HL-60/S4 treated with retinoic acid at 250 ng/mL for 4 days and 3 days (cell line): Measurements from ENCODE around the gene LYL1.

Source experiments
- in situ Hi-C: fragments of 300-500 bp; cut with MboI; formaldehyde crosslinking; loops from 2 replicates; pipeline ENCODE4 v1.7.0; 2022; ENCODE audit warnings: low sequenced_read_pairs

The LYL1 gene

DNA sequence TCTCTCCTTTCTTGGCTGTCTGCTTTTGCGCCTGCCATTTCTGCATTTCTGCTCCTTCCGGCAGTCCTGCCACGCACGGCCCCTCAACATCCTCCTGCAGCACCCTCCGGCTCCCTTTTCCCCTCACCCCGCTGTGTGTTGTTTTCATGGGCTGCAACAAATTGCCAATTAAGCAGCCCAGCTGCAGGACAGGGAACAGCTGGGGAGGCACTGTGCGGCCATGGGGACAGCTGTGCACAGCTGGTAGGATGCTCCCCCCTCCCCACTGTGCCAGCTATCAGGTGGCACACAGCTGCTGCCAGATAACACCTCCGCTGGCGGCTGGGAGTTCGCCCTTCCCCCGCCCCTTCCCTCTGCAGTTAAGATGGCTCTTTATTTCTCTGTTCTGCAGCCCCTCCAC, 25.4 kb downstream of the LYL1 start:
- in situ Hi-C loops, result no loop called here

GRCh38 chr19:13076787-13077186, 25.9 kb downstream of the LYL1 start:
- in situ Hi-C loops, result no loop called here

DNA sequence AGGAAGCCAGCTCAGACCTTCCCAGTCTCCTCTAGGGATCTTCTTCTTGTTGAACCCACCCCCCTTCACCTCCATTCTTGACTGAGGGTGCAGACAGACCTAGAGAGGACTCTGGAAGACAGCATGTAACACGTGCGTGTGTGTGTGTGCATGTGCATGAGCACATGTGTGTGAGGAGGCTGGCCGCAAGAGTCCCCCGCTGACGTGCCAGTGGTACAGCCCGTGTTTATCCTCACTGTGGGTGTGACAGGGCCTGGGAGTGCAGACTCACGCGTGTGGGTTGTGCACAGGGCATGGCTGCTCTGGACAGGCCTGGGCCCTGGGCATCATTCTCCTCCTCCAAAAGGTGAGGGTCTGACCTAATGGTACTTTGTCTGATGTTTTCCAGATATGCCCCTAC, 26.3 kb downstream of the LYL1 start:
- in situ Hi-C loops, result no loop called here

- in situ Hi-C loops, result no loop called here
Measured at GRCh38 chr19:13074378-13074777, 28.3 kb downstream of the LYL1 start.

- in situ Hi-C loops, result no loop called here
Measured at GRCh38 chr19:13073263-13073662, 29.4 kb downstream of the LYL1 start.

DNA sequence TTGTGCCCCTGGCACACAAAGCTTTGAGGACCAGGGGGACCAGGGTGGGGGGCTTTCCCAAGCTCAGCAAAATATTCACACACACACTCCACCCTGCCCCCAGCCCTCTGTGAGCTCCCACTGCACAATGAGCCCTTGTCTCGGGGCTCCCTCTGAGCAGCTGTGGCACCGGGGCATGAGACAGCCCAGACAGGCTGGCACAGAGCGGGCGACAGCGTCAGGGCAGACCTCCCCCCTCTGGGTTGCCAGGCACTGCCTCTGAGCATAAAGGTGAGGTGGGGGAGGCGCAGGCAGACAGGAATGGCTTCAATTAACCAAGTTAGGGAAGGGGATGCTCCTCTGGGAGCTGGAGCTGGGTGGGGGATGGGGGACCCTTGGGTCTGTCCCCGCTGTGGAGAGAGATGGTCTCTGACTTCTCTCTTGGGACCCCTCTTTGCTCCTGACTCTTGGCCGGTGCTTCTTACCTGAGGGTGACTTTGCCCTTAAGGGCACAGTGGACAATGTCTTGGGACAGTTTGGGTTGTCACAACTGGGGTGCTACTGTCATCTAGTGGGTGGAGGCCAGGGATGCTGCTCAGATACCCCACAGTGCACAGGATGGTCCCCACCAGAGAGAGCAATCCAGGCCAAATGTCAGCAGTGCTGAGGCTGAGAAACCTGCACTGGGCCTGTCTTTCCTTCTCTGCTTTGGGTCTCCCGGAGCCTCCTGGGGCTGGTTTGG, 30.3 kb downstream of the LYL1 start:
- in situ Hi-C loops, result no loop called here

DNA sequence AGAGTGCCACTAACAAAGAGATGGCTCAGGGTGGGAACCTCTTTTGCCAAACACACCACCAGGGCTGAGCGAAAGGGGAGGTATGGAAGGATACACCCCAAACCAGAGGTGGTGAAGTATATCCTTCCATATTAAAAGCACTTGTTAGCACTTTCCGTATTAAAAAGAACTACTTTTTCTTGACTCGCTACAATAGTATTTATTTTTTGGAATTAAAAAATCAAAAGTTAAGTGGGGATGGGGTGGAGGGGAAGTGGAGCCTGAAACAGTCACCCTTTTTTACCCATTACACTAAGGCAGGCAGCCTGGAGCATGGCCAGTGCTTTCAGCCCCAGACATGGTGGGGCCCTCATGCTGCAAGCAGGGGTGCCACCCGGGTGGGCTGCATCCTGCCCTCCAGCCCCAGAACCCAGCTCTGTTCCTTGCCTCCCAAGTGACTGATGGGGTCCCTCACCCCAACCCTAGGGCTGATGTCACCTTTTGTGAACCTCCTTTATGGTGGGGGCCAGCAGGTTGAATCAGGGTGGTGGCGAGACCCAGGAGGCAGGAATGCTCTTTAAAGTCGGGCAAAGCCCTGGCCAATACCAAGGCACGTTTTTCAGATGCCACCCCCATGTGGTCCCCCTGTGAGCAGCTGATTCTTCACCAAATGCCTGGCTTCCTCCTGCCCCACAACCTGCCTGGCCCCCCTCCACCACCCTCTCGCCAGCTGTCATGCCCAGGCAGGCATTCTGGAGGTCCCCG, 31.0 kb downstream of the LYL1 start:
- in situ Hi-C loops, result no loop called here

- in situ Hi-C loops, result no loop called here
Measured at GRCh38 chr19:13070425-13071140, 32.1 kb downstream of the LYL1 start.

GRCh38 chr19:13069415-13070359, 33.0 kb downstream of the LYL1 start:
- in situ Hi-C loops, result no loop called here

DNA sequence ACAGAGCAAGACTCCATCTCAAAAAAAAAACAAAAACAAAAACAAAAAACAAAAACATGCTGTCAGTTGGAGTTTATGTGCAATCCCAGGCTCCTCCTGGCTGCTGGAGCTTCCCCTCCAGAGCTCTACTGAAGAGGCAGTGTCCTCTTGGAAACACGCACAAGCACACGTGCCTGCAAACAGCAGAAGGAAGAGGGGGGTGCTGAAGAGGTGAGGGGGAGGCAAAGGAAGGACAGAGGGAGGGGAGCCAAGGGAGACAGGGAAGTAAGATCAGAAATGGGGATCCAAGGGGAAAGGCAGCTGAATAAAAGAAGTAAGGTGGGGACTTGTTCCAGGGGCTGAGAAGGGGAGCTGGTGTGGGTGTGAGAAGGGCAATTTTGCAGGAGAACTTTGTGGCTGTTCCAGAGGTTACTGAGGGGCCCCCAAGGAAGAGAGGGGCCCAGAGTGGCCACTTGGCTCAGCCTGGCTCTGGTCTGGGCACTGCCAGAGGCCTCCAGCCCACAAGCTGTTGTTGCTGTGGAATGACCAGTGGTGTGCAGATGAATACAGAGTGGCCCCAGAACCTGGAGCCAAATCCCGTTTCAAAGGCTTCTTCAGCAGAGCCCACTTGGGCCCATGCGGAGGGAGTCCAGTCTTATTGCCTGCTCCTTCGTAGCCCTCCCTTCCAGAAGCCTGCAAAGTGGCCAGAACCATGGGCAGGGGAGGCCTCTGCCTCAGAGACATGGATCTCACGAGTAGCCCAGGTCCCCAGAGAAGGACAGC, 34.4 kb downstream of the LYL1 start:
- in situ Hi-C loops, result no loop called here

DNA sequence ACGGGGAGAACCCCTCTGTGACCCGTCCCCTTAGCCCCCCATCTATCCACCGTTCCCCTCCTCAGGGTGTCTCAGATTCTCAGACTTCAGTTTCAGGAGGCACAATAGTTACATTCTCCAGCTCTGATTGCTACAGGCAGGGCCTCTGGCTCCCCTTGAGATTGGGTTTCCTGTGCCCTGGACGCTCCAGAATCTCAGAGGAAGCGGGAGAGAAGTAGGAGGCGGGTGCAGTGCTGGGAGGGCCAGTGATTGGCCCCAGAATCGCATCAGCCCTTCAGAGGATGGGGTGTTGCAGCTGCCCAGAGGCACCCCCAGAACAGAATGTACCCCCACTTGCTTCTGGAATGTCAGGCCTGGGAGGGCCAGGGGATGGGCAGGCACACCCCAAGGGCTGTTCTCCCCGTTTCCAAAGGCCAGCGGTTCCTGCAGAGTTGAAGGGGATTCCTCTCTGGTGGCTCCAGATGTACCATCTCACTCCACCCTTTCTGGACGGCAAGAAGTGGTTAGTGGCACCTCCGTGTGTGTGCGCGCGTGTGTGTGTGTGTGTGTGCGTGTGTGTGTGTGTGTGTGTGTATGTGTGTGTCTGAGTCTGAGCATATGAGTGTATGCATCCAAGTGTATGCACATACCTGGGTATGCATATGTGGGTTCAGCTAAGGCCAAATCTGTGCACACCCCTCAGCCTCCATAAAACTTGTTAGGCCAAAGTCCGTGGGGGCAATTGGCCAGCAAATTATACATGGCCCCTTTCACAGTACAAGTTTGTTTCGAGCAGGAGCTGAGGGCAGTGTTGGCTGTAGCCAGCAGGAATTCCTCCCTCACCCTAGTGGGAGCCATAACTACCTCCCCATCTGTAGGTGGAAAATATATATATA, 35.5 kb downstream of the LYL1 start:
- in situ Hi-C loops, result no loop called here

GRCh38 chr19:13066226-13066625, 36.4 kb downstream of the LYL1 start:
- in situ Hi-C loops, result no loop called here

GRCh38 chr19:13064092-13064489, 38.6 kb downstream of the LYL1 start:
- in situ Hi-C loops, result no loop called here

DNA sequence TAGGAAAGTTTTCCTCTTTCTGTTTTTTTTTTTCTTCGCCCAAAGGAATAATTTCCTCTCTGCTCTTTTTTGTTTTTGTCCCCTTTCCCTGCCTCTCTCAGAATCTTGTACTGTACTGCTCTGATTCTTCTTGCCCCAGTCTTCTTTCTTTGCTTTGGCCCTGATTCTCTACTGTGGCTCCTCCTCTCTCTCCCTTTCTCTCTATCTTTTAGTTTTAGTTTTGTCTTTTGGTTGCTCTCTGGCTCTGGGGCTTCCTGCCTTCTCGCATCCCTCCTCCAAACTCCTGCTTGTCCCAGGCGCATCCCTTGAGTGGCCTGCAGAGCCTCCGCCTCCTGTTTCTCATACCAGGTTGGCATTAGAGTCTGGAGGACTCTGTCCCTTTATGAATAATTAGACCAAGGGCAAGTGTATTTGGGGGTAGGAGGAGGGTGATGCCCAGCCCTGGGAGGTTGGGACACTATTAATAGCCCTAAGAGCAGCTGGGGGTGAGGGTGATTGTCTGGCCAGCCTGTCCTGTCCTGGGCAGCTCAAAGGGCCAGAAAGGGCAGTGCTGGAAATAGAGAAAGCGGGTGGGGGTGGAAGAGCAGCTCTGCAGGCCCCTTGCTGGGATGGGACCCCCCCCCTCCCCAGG, 39.1 kb downstream of the LYL1 start:
- in situ Hi-C loops, result no loop called here

GRCh38 chr19:13062317-13062716, 40.3 kb downstream of the LYL1 start:
- in situ Hi-C loops, result no loop called here

DNA sequence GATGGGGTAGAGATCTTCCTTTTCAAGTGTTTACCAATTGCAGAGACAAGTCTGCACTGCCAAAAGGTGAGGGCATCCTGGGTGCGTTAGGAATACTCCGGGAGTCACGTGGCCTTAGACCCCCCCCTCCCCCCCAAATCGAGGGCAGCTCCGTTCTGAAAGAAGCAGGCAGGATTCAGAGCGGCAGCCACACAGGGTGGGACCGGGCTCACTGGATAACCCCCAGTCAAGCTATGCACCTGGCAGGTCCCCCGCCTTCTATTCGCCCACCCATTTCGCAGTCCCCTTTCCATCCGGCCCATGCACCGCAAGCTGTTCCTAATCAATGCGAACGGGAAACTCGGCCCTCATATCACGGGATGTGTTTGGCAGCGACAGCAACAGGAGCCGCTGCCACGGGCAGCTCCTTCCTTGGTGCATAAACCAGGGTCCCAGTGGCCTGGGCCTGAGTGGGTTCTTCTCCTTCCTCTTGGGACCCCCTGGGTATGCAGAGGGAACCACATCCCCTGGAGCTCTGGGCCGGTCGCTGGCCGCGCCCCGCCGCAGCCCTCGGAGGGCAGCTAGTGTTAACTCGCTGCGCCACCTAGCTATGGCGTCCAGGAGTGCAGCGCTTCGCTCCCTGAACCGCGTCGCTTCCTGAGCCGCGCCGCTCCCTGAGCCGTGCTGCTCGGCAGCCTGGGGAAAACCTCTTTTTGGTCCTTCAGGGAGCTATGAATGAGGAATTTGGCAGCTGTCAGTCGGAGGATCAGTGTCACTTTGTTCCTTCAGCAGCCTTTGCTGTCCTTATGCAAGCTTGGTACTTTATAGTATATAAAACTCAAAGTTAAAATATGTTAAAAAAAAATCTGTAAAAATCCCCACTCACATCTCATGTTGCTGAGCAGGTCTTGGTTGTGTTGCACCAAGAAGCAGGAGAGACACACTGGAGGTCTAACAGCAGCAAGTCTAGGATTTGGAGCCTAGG, 41.4 kb downstream of the LYL1 start:
- in situ Hi-C loops, result no loop called here

- in situ Hi-C loops, result no loop called here
Measured at GRCh38 chr19:13060233-13060963, 42.3 kb downstream of the LYL1 start.
